ENCODE results near the gene IKZF1.

IKZF1 gene

DNA sequence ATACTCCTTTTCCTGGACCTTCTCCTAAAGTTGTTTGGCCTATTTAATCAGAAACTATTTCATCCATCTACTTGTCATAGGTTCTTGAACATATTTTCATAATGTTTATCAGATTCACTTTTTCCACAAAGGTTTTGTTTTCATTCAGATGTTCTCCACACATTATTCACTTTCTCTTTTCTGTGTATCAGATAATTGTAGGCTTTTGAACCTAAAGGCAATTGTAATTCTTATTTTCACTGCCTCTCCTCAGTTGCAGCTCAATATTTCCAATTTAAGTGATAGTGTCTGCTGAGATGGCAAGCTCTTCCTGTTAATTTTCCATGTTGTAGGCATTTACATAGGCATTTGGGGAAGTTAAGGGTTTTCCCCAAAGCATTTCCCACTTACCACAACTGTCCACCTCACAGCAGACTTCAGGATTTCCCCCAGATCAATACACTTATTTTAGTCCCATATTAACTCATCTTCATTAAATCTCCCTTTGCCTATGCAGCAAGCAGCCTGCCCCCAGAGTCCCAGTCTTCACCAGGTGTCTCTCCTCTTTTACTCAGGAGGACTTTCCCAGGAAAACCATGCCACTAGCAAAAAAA, 12.3 kb upstream of the IKZF1 start:
- no peak overlapping the region for H3K4me2 ChIP-seq (ENCODE audit: low read depth, low read length)
- H3K79me2 ChIP-seq (ENCODE audit: low read length), result no peaks in the 10 kb centered on the region
- no peaks in the 10 kb centered on the region for H3K27me3 ChIP-seq (replicated peaks; ENCODE audit: insufficient read depth, low read length)
- H3K4me3 ChIP-seq (ENCODE audit: low read length), result no peak overlapping the region
- H3K9me2 ChIP-seq (replicated peaks; ENCODE audit: insufficient read depth, low read length), result no peaks in the 10 kb centered on the region
- no peaks in the 10 kb centered on the region for H3F3A ChIP-seq (ENCODE audit: insufficient read depth, low read length)
- DNase-seq, result no peak
- no peaks in the 10 kb centered on the region for H3K9me3 ChIP-seq (replicated peaks; ENCODE audit: insufficient read depth, low read length)
- no peaks in the 10 kb centered on the region for H4K20me1 ChIP-seq (ENCODE audit: insufficient read depth, low read length)
- H2AFZ ChIP-seq (ENCODE audit: low read length), result no peak overlapping the region
- TF ChIP-seq EZH2 (optimal IDR thresholded peaks at IDR 0.05; ENCODE audit: low read depth, low read length) (no peak), EZH2phosphoT487 (IDR thresholded peaks at IDR 0.05; ENCODE audit: low read length) (no peak)
- H3K9ac ChIP-seq (ENCODE audit: low read length), result no peak overlapping the region
- no peak overlapping the region for H3K27ac ChIP-seq (ENCODE audit: low read length)
- no peaks in the 10 kb centered on the region for H3K36me3 ChIP-seq (replicated peaks; ENCODE audit: insufficient read depth, low read length)
- H3K4me1 ChIP-seq (ENCODE audit: low read length), result no peaks in the 10 kb centered on the region

DNA sequence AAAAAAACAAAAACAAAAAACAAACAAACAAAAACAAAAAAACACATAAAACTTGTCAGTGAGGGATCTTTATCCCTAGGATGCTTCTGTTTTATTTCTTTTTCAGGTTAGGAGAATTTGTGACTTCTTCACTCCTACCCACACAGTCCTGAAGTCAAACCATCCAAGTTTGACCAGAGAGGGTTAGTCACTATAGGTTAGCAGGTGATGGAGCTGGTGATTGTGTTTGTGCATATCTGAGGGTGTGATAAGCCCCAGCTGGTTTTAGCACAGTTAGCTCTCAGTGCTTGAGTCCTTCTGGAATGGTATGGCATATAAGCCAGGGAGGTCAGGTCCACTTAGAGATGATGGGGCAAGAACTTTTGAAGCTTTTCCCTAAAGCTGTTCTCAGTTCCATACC, 11.8 kb upstream of the IKZF1 start:
- H3K4me1 ChIP-seq (ENCODE audit: low read length), result no peaks in the 10 kb centered on the region
- TF ChIP-seq EZH2phosphoT487 (IDR thresholded peaks at IDR 0.05; ENCODE audit: low read length), result no peak
- TF ChIP-seq EZH2 (optimal IDR thresholded peaks at IDR 0.05; ENCODE audit: low read depth, low read length), result no peak
- TF ChIP-seq, protein P1, sequence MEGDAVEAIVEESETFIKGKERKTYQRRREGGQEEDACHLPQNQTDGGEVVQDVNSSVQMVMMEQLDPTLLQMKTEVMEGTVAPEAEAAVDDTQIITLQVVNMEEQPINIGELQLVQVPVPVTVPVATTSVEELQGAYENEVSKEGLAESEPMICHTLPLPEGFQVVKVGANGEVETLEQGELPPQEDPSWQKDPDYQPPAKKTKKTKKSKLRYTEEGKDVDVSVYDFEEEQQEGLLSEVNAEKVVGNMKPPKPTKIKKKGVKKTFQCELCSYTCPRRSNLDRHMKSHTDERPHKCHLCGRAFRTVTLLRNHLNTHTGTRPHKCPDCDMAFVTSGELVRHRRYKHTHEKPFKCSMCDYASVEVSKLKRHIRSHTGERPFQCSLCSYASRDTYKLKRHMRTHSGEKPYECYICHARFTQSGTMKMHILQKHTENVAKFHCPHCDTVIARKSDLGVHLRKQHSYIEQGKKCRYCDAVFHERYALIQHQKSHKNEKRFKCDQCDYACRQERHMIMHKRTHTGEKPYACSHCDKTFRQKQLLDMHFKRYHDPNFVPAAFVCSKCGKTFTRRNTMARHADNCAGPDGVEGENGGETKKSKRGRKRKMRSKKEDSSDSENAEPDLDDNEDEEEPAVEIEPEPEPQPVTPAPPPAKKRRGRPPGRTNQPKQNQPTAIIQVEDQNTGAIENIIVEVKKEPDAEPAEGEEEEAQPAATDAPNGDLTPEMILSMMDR (IDR thresholded peaks at IDR 0.05; ENCODE audit: low read length), result no peak

DNA sequence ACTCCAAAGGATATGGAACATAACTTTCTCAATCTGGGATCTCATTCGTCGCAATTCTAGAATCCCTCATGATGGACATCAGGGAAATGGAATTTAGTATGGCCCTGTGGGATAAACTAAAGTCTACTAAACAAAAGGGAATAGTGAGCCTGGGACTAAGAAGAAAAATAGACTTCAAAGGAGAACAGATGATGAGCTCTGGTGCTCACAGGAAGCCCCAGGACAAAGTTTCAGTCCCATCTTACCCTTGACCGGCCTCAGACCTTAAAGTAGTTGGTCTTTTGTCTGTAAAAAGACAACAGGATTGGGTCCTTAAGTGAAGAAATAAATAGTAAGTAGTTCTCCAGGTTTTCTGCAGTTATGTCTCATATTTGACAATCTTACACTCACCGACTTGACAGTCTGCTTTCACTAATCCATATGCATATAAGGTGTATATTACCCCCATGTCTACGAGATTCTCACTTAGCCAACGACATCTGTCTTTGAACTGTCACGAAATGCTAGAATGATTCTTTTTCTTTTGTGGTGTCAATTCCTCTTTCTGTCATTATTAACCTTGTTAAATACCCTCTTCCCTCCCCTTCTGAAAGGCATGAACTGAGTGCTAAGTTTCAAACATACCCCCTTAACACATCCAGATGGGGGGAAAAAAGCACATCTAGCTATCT, 10.9 kb upstream of the IKZF1 start:
- no peak overlapping the region for H2AFZ ChIP-seq (ENCODE audit: low read length)
- no peak overlapping the region for H3K4me2 ChIP-seq (ENCODE audit: low read depth, low read length)
- no peaks in the 10 kb centered on the region for H3K9me3 ChIP-seq (replicated peaks; ENCODE audit: insufficient read depth, low read length)
- no peaks in the 10 kb centered on the region for H3K27me3 ChIP-seq (replicated peaks; ENCODE audit: insufficient read depth, low read length)
- no peak overlapping the region for H3K9ac ChIP-seq (ENCODE audit: low read length)
- no peaks in the 10 kb centered on the region for H3K79me2 ChIP-seq (ENCODE audit: low read length)
- no peaks in the 10 kb centered on the region for H3F3A ChIP-seq (ENCODE audit: insufficient read depth, low read length)
- H3K4me3 ChIP-seq (ENCODE audit: low read length), result no peak overlapping the region
- no peak overlapping the region for H3K27ac ChIP-seq (ENCODE audit: low read length)
- no peaks in the 10 kb centered on the region for H4K20me1 ChIP-seq (ENCODE audit: insufficient read depth, low read length)
- no peak for DNase-seq
- H3K4me1 ChIP-seq (ENCODE audit: low read length), result no peaks in the 10 kb centered on the region
- no peaks in the 10 kb centered on the region for H3K36me3 ChIP-seq (replicated peaks; ENCODE audit: insufficient read depth, low read length)
- H3K9me2 ChIP-seq (replicated peaks; ENCODE audit: insufficient read depth, low read length), result no peaks in the 10 kb centered on the region
- no peak for TF ChIP-seq EZH2phosphoT487 (IDR thresholded peaks at IDR 0.05; ENCODE audit: low read length)
- TF ChIP-seq EZH2 (optimal IDR thresholded peaks at IDR 0.05; ENCODE audit: low read depth, low read length), result no peak
- TF ChIP-seq, protein P1 (IDR thresholded peaks at IDR 0.05; ENCODE audit: low read length), result no peak

More for the DNA sequence above, 11.8 kb upstream of the IKZF1 start:
- Histone ChIP-seq H3K4me2 (ENCODE audit: low read depth, low read length) (no peak overlapping the region), H3K9me2 (replicated peaks; ENCODE audit: insufficient read depth, low read length) (no peaks in the 10 kb centered on the region), H3K4me3 (ENCODE audit: low read length) (no peak overlapping the region), H3K9ac (ENCODE audit: low read length) (no peak overlapping the region), H3K36me3 (replicated peaks; ENCODE audit: insufficient read depth, low read length) (no peaks in the 10 kb centered on the region), H3F3A (ENCODE audit: insufficient read depth, low read length) (no peaks in the 10 kb centered on the region), H2AFZ (ENCODE audit: low read length) (no peak overlapping the region), H3K27me3 (replicated peaks; ENCODE audit: insufficient read depth, low read length) (no peaks in the 10 kb centered on the region), H3K79me2 (ENCODE audit: low read length) (no peaks in the 10 kb centered on the region), H3K9me3 (replicated peaks; ENCODE audit: insufficient read depth, low read length) (no peaks in the 10 kb centered on the region), H4K20me1 (ENCODE audit: insufficient read depth, low read length) (no peaks in the 10 kb centered on the region), H3K27ac (ENCODE audit: low read length) (no peak overlapping the region)
- no peak for DNase-seq

DNA sequence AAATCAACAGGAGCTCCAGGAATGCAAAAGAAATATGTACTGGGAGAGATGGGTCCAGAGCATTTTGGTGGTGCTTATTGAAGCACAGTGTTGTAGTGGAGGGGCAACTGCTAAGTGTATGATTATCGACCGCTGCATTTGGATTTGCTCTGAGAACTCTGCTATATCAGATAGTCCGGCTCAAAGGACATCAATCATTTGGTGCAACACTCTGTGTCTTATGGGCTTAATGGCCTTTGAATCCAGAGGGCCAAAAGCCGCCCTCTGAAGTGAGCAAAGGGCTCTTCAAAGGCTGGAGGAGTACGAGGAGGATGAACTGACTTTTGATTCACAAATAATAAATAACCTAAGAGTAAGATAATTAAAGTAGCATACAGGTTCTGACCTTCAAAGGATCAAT, 9.4 kb upstream of the IKZF1 start:
- no peak overlapping the region for H2AFZ ChIP-seq (ENCODE audit: low read length)
- no peak overlapping the region for H3K4me3 ChIP-seq (ENCODE audit: low read length)
- no peak overlapping the region for H3K4me2 ChIP-seq (ENCODE audit: low read depth, low read length)
- H4K20me1 ChIP-seq (ENCODE audit: insufficient read depth, low read length), result no peaks in the 10 kb centered on the region
- H3K79me2 ChIP-seq (ENCODE audit: low read length), result no peaks in the 10 kb centered on the region
- no peaks in the 10 kb centered on the region for H3F3A ChIP-seq (ENCODE audit: insufficient read depth, low read length)
- H3K4me1 ChIP-seq (ENCODE audit: low read length), result peaks cover 1% of the 10 kb centered on the region
- no peak overlapping the region for H3K9ac ChIP-seq (ENCODE audit: low read length)
- no peaks in the 10 kb centered on the region for H3K9me2 ChIP-seq (replicated peaks; ENCODE audit: insufficient read depth, low read length)
- H3K9me3 ChIP-seq (replicated peaks; ENCODE audit: insufficient read depth, low read length), result no peaks in the 10 kb centered on the region
- H3K27ac ChIP-seq (ENCODE audit: low read length), result no peak overlapping the region
- no peak for DNase-seq
- TF ChIP-seq, protein P1 (IDR thresholded peaks at IDR 0.05; ENCODE audit: low read length), result no peak
- TF ChIP-seq EZH2 (optimal IDR thresholded peaks at IDR 0.05; ENCODE audit: low read depth, low read length) (no peak), EZH2phosphoT487 (IDR thresholded peaks at IDR 0.05; ENCODE audit: low read length) (no peak)
- no peaks in the 10 kb centered on the region for H3K36me3 ChIP-seq (replicated peaks; ENCODE audit: insufficient read depth, low read length)
- H3K27me3 ChIP-seq (replicated peaks; ENCODE audit: insufficient read depth, low read length), result no peaks in the 10 kb centered on the region

Measured in MM.1S (cell line).